Mammary epithelial cell (primary cell): Measurements from ENCODE around the gene BCL7C.

Experiments used
- EZH2 ChIP-seq: IDR thresholded peaks from 2 replicates; pipeline ENCODE4 v1.6.1; 2012; ENCODE audit warnings: low read length, inconsistent platforms, borderline replicate concordance
- TF ChIP-seq, protein P1 (sequence below), 2 donors: IDR thresholded peaks in 1 of 2; conservative IDR thresholded peaks in 1 of 2; 2 replicates each; pipeline ENCODE4 v1.5.1; 2011 to 2012; ENCODE audit warnings: inconsistent platforms in 2 of 2, low read length in 2 of 2, mild to moderate bottlenecking in 2 of 2, control low read depth in 1 of 2, low read depth in 1 of 2; ENCODE audit not compliant: insufficient read depth in 1 of 2; ENCODE audit errors: extremely low read depth in 1 of 2

DNA sequence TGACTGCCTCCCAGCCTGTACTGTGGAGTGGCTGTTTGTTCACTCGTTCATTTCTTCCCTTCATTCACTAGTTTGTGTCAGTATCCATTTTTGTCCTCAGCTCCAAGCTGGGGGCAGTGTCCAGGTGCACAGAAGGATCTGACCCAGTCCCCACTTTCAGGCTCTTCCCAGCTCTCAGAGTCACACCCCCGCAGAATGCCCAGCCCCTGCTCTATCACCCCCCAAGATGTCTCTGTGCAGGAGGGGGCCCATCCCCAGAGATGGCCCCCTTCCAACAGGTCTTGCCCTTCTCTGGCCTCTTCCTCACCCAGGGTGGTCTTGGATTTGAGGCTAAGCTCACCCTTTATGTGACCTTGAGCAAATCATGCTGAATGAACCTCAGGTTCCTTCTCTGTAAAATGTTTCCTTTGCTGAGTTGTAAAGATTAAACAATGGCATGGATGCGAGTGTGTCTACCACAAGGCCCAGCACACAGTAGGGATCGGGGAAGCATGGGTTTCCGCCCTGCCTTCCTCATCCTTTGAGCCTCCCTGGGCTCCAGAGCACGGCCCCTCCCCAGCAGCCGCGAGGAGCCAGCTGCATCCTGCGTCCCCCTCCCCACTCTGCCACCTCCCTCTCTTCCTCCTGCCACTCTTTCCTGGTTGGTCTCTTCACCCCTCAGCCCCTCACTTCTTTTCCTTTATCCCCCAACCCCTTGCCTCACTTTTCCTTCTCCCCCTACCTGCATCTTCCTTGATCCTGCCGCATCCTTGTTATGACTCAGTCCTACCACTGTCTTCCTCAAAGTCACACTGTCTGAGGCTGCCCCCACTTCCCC is 32.3 kb upstream of the BCL7C start:
- TF ChIP-seq, protein P1, sequence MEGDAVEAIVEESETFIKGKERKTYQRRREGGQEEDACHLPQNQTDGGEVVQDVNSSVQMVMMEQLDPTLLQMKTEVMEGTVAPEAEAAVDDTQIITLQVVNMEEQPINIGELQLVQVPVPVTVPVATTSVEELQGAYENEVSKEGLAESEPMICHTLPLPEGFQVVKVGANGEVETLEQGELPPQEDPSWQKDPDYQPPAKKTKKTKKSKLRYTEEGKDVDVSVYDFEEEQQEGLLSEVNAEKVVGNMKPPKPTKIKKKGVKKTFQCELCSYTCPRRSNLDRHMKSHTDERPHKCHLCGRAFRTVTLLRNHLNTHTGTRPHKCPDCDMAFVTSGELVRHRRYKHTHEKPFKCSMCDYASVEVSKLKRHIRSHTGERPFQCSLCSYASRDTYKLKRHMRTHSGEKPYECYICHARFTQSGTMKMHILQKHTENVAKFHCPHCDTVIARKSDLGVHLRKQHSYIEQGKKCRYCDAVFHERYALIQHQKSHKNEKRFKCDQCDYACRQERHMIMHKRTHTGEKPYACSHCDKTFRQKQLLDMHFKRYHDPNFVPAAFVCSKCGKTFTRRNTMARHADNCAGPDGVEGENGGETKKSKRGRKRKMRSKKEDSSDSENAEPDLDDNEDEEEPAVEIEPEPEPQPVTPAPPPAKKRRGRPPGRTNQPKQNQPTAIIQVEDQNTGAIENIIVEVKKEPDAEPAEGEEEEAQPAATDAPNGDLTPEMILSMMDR (conservative IDR thresholded peaks at IDR 0.05 in 1 of 2, IDR thresholded peaks at IDR 0.05 in 1 of 2; ENCODE audit: extremely low read depth in 1 of 2, insufficient read depth in 1 of 2, low read depth in 1 of 2, low read length in 2 of 2), result no peak
- TF ChIP-seq EZH2, result no peak
